Measurements from ENCODE around the gene LRP11. TPM values are rescaled to one million over a fixed set of nuclear protein-coding genes. Genes with fewer than 3 reads are reported as not detected.

The LRP11 gene
- total and polyA plus RNA-seq, 9 of the 15 experiments (the other 6 are each of a cell fraction or from before 2014, with no cell fraction given): 0.51 to 3.5 (median 2.4) TPM

DNA sequence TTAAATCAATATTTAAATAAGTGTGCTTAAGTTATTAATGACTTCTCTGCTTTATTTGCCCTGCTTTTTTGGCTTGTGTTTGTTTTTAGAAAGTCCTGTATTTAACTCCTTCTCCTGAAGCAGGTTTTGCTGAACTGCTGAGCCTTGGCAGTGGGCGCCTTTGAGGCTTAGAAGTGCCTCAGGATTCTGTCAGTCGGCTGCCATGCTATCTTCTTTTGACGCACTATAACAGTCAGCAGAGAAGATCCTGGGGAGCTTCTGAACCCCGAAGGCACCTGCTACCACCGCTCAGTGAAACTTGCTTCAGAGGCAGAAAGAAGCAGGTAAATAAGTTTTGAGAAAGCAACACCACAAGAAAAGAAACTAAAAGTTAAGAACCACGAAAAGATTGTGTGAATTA lies 92.2 kb downstream of the LRP11 start:
- Histone ChIP-seq H3K9ac (ENCODE audit: insufficient read depth in 1 of 2, low read depth in 2 of 2, low read length in 2 of 2) (no peak overlapping the region), H2AFZ (ENCODE audit: low read depth, low read length) (no peak overlapping the region), H3K9me3 (replicated peaks; ENCODE audit: control insufficient read depth, insufficient read depth, low read depth, low read length) (no peaks in the 10 kb centered on the region), H4K20me1 (replicated peaks; ENCODE audit: control insufficient read depth, insufficient read depth, low read length) (no peaks in the 10 kb centered on the region), H3K4me1 (replicated peaks in 1 of 2; ENCODE audit: control insufficient read depth in 2 of 2, insufficient read depth in 2 of 2, low read length in 2 of 2) (peaks cover 1 to 3% of the 10 kb centered on the region in 2 experiments; a peak in 4 of 5 replicates), H3K4me3 (no peak overlapping the region), H3K27ac (ENCODE audit: extremely low read depth, low read depth, low read length) (no peak overlapping the region), H3K27me3 (ENCODE audit: control insufficient read depth in 2 of 2, insufficient read depth in 2 of 2, low read length in 2 of 2) (no peaks in the 10 kb centered on the region), H3K79me2 (ENCODE audit: control insufficient read depth, insufficient read depth, low read length) (peaks cover 44% of the 10 kb centered on the region), H3K36me3 (ENCODE audit: control insufficient read depth, insufficient read depth, low read length) (peaks cover 74% of the 10 kb centered on the region), H3K4me2 (ENCODE audit: insufficient read depth, low read length) (no peak overlapping the region), H3K9me1 (ENCODE audit: control insufficient read depth, insufficient read depth, low read length) (no peaks in the 10 kb centered on the region)
- WGBS (ENCODE audit: insufficient coverage, low coverage, missing lambda C conversion rate): 91% methylated on average over 6 of the region's 6 CpGs
- BruUV-seq (replicated peaks): no TSS peak
- DNase-seq (ENCODE audit: extremely low read depth in 1 of 4, low spot score in 3 of 4): no peak
- TF ChIP-seq ZNF324 (CRISPR knock-in tag; IDR thresholded peaks at IDR 0.05): no peak
- TF ChIP-seq, protein P1, sequence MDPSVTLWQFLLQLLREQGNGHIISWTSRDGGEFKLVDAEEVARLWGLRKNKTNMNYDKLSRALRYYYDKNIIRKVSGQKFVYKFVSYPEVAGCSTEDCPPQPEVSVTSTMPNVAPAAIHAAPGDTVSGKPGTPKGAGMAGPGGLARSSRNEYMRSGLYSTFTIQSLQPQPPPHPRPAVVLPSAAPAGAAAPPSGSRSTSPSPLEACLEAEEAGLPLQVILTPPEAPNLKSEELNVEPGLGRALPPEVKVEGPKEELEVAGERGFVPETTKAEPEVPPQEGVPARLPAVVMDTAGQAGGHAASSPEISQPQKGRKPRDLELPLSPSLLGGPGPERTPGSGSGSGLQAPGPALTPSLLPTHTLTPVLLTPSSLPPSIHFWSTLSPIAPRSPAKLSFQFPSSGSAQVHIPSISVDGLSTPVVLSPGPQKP (CRISPR knock-in tag; IDR thresholded peaks at IDR 0.05): no peak
- no peak for TF ChIP-seq EWSR1 (IDR thresholded peaks at IDR 0.05; ENCODE audit: borderline replicate concordance, low read depth, partially characterized antibody)
- TF ChIP-seq TBL1XR1 (IDR thresholded peaks at IDR 0.05; ENCODE audit: low read length in 2 of 2): no peak
- in situ Hi-C loops (cut with MboI) (no loop called here), intact Hi-C loops (cut with micrococcal nuclease) (no loop called here)
- ChIA-PET POLR2A (no interaction called here), CTCF (ENCODE audit: low intra/inter-chr PET ratio) (no interaction called here)
- ATAC-seq: no peak
- no peak for FAIRE-seq

DNA sequence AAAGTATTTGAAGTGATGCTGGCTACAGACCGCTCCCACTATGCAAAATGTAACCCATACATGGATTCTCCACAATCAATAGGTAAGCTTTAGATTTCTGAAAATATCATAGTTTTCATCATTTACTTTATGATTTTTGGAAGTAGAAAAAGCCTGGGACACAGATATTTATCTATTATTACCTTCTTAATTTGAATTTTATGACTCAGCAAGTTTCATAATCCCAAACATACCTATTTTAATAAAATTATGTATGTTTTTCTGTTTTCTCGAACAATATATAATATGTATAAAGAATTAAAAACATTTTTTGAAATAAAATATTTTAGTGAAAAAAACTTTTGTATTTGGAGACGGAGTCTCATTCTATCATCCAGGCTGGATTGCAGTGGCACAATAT lies 93.0 kb downstream of the LRP11 start:
- H3K9me1 ChIP-seq (ENCODE audit: control insufficient read depth, insufficient read depth, low read length): no peaks in the 10 kb centered on the region
- no peak overlapping the region for H2AFZ ChIP-seq (ENCODE audit: low read depth, low read length)
- H3K27me3 ChIP-seq (ENCODE audit: control insufficient read depth in 2 of 2, insufficient read depth in 2 of 2, low read length in 2 of 2): no peaks in the 10 kb centered on the region
- in situ Hi-C loops (cut with MboI) (no loop called here), intact Hi-C loops (cut with micrococcal nuclease) (no loop called here)
- no peaks in the 10 kb centered on the region for H4K20me1 ChIP-seq (replicated peaks; ENCODE audit: control insufficient read depth, insufficient read depth, low read length)
- no TSS peak for BruUV-seq (replicated peaks)
- no peak for ATAC-seq
- POLR2A ChIA-PET: no interaction called here
- CTCF ChIA-PET (ENCODE audit: low intra/inter-chr PET ratio): no interaction called here
- no peak overlapping the region for H3K27ac ChIP-seq (ENCODE audit: extremely low read depth, low read depth, low read length)
- no peak overlapping the region for H3K4me3 ChIP-seq
- H3K36me3 ChIP-seq (ENCODE audit: control insufficient read depth, insufficient read depth, low read length): peaks cover 75% of the 10 kb centered on the region
- DNase-seq (ENCODE audit: extremely low read depth in 1 of 4, low spot score in 3 of 4): no peak
- no peak for FAIRE-seq
- peaks cover 47% of the 10 kb centered on the region for H3K79me2 ChIP-seq (ENCODE audit: control insufficient read depth, insufficient read depth, low read length)
- WGBS (ENCODE audit: insufficient coverage, low coverage, missing lambda C conversion rate): 99% methylated on average over 3 of the region's 3 CpGs
- H3K4me1 ChIP-seq (replicated peaks in 1 of 2; ENCODE audit: control insufficient read depth in 2 of 2, insufficient read depth in 2 of 2, low read length in 2 of 2): peaks cover 4 to 7% of the 10 kb centered on the region in 2 experiments; a peak in 4 of 5 replicates
- H3K4me2 ChIP-seq (ENCODE audit: insufficient read depth, low read length): no peak overlapping the region
- peaks cover under 1% of the 10 kb centered on the region; the same call in 1 of the 2 replicates for H3K9me3 ChIP-seq (replicated peaks; ENCODE audit: control insufficient read depth, insufficient read depth, low read depth, low read length)
- H3K9ac ChIP-seq (ENCODE audit: insufficient read depth in 1 of 2, low read depth in 2 of 2, low read length in 2 of 2): no peak overlapping the region
- TF ChIP-seq, protein P2, sequence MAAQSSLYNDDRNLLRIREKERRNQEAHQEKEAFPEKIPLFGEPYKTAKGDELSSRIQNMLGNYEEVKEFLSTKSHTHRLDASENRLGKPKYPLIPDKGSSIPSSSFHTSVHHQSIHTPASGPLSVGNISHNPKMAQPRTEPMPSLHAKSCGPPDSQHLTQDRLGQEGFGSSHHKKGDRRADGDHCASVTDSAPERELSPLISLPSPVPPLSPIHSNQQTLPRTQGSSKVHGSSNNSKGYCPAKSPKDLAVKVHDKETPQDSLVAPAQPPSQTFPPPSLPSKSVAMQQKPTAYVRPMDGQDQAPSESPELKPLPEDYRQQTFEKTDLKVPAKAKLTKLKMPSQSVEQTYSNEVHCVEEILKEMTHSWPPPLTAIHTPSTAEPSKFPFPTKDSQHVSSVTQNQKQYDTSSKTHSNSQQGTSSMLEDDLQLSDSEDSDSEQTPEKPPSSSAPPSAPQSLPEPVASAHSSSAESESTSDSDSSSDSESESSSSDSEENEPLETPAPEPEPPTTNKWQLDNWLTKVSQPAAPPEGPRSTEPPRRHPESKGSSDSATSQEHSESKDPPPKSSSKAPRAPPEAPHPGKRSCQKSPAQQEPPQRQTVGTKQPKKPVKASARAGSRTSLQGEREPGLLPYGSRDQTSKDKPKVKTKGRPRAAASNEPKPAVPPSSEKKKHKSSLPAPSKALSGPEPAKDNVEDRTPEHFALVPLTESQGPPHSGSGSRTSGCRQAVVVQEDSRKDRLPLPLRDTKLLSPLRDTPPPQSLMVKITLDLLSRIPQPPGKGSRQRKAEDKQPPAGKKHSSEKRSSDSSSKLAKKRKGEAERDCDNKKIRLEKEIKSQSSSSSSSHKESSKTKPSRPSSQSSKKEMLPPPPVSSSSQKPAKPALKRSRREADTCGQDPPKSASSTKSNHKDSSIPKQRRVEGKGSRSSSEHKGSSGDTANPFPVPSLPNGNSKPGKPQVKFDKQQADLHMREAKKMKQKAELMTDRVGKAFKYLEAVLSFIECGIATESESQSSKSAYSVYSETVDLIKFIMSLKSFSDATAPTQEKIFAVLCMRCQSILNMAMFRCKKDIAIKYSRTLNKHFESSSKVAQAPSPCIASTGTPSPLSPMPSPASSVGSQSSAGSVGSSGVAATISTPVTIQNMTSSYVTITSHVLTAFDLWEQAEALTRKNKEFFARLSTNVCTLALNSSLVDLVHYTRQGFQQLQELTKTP (IDR thresholded peaks at IDR 0.05; ENCODE audit: low read depth in 1 of 2, partially characterized antibody in 2 of 2): no peak
- TF ChIP-seq C11orf30 (IDR thresholded peaks at IDR 0.05; ENCODE audit: low read depth) (peak; percentile 51; the same call in 1 of the 2 replicates), BACH1 (tag; IDR thresholded peaks at IDR 0.05) (peak; percentile 45; the same call in 1 of the 2 replicates), MAFG (tag; conservative IDR thresholded peaks at IDR 0.05) (peak; percentile 21; the same call in 1 of the 2 replicates), ZNF316 (IDR thresholded peaks at IDR 0.05) (peak; percentile 78)
- TF ChIP-seq, protein P3, sequence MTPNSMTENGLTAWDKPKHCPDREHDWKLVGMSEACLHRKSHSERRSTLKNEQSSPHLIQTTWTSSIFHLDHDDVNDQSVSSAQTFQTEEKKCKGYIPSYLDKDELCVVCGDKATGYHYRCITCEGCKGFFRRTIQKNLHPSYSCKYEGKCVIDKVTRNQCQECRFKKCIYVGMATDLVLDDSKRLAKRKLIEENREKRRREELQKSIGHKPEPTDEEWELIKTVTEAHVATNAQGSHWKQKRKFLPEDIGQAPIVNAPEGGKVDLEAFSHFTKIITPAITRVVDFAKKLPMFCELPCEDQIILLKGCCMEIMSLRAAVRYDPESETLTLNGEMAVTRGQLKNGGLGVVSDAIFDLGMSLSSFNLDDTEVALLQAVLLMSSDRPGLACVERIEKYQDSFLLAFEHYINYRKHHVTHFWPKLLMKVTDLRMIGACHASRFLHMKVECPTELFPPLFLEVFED (CRISPR knock-in tag; conservative IDR thresholded peaks at IDR 0.05): no peak
